ENCODE data around the gene CRTC2.

The CRTC2 gene

GRCh38 chr1:153973525-153973924 lies 15.1 kb upstream of the CRTC2 start:
- no peak for DNase-seq (ENCODE audit: low read depth in 4 of 4, low spot score in 1 of 4)

- no peak for DNase-seq (ENCODE audit: low read depth in 4 of 4, low spot score in 1 of 4)
Observed at GRCh38 chr1:153973071-153973470, 14.7 kb upstream of the CRTC2 start.

GRCh38 chr1:153970346-153970745 lies 11.9 kb upstream of the CRTC2 start:
- no peak for DNase-seq (ENCODE audit: low read depth in 4 of 4, low spot score in 1 of 4)

- no peak for DNase-seq (ENCODE audit: low read depth in 4 of 4, low spot score in 1 of 4)
Observed at GRCh38 chr1:153968972-153969371, 10.6 kb upstream of the CRTC2 start.

DNA sequence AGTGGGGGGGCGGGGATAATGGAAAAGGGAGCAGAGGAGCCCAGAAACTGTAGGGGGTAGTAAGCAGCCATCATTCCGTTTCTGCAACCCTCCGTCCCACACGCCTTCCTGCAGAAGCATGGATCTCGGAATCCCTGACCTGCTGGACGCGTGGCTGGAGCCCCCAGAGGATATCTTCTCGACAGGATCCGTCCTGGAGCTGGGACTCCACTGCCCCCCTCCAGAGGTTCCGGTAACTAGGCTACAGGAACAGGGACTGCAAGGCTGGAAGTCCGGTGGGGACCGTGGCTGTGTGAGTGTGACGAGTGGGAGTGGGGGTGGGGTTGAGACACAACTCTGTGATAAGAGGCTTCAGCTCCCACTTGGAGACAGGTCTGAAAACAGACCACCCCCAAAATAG lies 10.0 kb upstream of the CRTC2 start:
- DNase-seq (ENCODE audit: low read depth in 4 of 4, low spot score in 1 of 4), result no peak

DNA sequence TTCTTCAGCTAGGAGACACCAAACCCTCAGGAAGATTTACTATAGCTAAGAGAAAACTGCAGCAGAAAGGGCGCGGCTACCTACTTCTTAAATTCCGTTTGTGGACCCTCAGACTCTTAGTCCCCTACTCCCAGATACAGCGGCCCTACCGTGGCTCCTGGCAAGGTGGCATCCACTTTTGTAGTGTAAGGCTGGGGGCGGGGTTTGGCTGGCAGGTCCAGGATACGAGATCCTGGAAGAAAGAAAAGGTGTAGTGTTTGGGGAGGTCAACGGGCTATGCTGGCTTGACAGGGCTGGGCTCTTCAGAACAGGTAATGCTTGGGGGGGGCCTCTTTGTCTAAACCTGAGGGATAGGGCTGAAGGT lies 9.6 kb upstream of the CRTC2 start:
- DNase-seq (ENCODE audit: low read depth in 4 of 4, low spot score in 1 of 4), result no peak

DNA sequence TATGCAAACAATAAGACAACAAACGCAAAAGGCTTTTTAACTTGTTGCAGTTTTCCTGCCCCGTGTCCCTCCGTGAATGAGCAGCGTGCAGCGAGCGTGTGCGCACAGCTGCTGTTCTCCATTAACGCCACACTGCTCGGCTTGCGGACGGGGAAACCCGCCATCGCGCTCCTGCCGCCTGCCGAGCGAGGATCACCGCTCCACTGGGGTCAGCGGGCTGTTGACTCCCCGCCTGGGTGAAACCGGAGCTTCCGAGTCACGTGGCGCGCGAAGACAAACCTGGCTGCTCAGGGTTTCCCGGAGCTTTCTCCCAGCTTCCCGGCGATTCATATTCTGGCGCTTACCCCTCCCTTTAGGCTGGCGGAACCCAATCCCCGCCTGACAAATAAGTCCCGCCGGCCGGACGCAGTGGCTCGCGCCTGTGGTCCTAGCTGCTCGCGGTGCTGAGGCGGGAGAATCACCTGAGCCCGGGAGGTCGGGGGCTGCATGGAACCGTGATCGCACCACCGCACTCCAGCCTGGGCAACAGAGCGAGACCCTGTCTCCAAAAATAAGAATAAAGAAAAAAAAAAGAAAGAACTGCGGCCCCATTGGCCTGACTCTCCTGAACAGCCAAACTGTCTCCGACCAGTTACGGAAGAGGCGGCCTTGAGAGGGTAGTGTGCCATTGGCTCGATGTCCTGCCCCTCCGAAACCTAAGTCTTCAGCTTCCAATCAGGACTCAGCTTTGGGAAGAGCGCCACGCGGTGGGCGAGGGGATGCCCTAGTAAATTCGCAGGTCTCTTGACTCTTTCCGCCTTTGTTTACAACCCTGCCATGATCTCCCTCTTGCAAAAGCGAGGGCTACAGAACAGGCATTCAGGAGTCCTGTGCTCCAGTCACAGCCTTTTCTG lies 8.9 kb upstream of the CRTC2 start, which contains the start of gene CREB3L4:
TSS of gene CREB3L4 (plus strand) at position 796 of the 893 bp plus-strand sequence. CDS start 624 bp downstream, outside the sequence.
- DNase-seq (ENCODE audit: low read depth in 4 of 4, low spot score in 1 of 4), result peak in 2 of 4 experiments; percentile 62 to 77

GRCh38 chr1:153963850-153964331 lies 5.5 kb upstream of the CRTC2 start:
- no peak for DNase-seq (ENCODE audit: low read depth in 4 of 4, low spot score in 1 of 4)

GRCh38 chr1:153963030-153963849 lies 4.8 kb upstream of the CRTC2 start, which contains the start of gene SLC39A1:
SLC39A1 (minus strand) TSS chr1:153963537; CDS start chr1:153962715, 822 bp downstream.
- peak; percentile 90 to 97 (median 94) for DNase-seq (ENCODE audit: low read depth in 4 of 4, low spot score in 1 of 4)

GRCh38 chr1:153962088-153963029 lies 3.9 kb upstream of the CRTC2 start:
- DNase-seq (ENCODE audit: low read depth in 4 of 4, low spot score in 1 of 4), result no peak

DNA sequence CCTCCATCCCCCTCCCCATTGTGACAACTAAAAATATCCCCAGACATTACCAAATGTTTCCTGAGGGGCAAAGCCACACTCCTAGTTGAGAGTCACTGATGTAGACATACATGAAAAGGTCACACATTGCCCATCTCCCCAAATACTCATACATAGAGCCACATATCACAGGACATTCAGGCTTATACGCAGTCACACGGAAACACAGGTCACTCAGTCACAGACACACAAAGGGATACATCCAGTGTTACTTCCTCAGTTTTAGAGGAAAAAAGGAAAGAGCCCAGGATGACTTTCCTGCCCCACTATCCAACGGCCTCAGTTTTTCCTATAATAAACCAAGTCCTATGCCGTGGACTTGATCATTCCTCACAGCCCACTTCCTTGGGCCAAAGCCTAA lies 3.0 kb upstream of the CRTC2 start:
- no peak for DNase-seq (ENCODE audit: low read depth in 4 of 4, low spot score in 1 of 4)

DNA sequence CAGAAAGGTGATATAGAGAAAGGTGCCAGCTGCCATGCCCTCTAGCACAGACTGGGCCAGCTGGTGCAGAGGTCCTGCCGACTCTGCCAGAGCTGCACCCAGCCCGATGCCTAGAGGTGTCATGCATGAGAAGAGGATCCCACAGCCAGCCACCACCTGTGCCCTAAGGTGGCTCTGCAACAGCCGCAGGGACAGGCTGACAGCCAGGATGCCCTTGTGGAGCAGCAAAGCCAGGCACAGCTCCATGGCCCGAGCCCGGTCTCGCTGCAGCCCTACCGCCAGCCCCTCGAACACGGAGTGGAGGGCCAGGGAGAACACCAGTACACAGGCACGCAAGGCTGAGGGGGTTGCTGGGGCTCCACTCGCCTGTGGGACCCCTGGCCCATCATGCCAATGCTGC lies 1.8 kb upstream of the CRTC2 start:
- DNase-seq (ENCODE audit: low read depth in 4 of 4, low spot score in 1 of 4), result no peak

GRCh38 chr1:153959454-153959853 lies 1.0 kb upstream of the CRTC2 start:
- DNase-seq (ENCODE audit: low read depth in 4 of 4, low spot score in 1 of 4), result no peak

DNA sequence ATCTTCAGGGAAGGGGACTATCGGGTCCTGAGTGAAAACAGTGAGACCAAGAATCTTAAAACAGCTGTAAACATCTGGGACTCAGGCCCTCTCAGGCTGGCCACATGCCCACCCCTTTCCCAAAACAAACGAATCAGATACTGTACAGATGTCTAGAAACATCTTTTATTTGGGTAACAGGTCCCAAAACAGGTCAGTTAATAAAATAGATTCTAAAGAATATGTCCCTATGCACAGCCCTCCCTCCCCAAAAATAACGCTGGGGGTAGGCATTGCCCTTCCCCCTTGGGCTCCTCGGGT lies 499 bp upstream of the CRTC2 start:
- no peak for DNase-seq (ENCODE audit: low read depth in 4 of 4, low spot score in 1 of 4)

DNA sequence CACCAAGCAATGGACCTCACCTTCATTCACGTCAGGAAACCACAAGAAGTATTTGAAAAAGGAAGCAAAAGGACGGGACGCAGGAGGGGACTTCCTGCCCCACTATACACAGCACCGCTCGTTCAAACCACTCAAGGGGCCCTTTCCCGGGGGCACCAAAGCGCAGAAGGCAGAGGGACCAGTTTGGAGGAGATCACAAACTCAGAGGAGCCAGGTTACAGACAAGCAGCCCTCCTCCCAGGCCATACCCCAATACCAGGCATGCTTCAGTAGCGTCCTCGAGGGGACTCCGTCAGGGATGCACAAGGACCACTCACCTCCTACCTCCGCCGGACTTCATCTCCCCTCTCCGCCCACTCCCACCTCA lies 685 bp downstream of the CRTC2 start:
- DNase-seq (ENCODE audit: low read depth in 4 of 4, low spot score in 1 of 4), result no peak

DNA sequence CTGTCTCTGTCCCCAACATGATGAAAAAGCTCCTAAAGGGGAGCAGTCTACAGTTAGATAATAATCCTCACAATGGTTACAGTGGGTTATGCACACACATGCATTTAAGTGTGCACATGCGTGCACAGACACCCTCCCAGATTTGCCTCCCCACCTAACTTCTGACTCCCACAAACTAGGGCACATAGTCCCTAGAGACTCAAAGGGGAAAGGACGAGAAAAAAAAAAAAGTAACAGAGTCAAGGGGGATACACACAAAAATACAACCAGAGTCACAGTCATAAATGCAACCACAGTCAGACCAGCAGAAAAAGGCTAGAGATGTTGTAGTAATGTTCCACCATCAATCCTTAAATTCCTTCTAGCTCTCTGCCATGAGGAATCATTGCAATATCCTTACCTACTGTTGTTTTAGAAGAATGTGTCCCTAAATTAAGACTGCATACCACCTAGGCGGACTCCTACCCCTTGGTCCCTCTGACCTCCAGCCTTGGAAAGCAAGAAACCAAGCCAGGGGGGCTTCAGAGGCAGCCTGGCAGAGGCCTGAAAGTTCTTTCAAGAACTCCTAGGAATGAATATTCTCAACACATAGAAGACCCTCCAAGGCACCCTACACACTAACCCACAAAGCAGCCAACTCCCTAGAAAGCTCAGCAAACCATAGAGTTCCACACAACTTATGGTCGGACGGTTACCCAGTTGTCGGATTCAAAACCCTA lies 1.3 kb downstream of the CRTC2 start:
- DNase-seq (ENCODE audit: low read depth in 4 of 4, low spot score in 1 of 4), result no peak

DNA sequence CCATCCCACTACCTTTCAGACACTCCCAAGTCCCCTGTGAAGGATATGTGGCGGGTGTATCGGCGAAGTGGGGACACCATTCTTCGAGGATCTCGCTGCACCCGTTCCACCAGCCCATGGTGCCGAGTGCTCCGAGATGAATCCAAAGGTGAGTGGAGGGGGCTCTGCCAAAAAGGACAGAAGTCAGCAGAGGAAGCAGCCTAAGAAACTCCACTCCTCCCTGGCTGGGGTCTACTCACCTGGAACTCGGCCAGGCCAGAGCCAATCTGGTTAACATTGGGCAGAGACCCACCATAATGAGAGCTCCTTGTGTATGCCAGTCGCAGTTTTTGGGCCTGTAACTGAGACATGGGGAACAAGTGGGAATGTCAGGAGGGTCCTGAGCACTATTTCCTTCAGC lies 3.6 kb downstream of the CRTC2 start:
- no peak for DNase-seq (ENCODE audit: low read depth in 4 of 4, low spot score in 1 of 4)

DNA sequence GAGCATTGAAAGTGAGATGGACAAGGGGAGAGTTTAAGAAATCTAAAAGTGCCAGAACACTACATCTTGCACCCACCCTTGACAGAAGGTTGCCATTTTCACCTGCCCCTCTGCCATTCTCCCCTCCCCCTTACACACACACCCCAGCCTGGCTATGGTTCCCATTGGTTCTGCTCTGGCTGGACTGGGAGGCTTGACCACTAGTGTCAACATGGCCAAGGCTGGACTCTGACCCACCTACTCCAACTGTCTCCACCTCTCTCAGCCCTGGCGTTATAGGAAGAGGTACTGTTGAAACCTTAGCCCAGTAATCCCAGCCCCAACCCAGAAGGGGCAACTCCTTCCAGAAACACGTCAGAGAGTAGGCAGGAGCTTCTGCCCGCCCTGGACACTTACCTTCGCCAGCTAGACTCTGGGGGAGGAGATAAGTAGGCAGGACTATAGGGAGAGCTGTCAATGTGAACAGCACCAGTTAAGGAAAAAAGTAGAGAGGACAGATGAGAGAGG lies 4.5 kb downstream of the CRTC2 start:
- no peak for DNase-seq (ENCODE audit: low read depth in 4 of 4, low spot score in 1 of 4)

DNA sequence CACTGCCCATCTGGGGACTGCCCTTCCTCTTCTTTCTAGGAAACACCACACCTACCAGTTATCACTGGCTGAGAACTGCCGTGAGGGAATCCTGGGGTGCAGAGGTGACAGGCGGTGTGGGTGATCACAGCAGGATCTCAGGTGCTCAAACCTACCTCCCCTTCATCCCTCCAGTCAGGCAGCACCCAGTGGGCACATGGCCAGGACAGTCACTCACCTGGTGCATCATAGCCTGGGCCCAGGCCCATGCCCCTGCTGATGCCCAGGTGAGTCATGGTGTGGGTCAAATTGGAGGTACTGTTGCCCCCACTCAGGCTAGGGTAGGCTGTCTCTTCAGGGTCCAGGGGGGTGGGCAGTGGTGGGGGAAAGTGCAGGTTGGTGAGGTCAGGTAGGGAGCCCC lies 6.6 kb downstream of the CRTC2 start:
- no peak for DNase-seq (ENCODE audit: low read depth in 4 of 4, low spot score in 1 of 4)

DNA sequence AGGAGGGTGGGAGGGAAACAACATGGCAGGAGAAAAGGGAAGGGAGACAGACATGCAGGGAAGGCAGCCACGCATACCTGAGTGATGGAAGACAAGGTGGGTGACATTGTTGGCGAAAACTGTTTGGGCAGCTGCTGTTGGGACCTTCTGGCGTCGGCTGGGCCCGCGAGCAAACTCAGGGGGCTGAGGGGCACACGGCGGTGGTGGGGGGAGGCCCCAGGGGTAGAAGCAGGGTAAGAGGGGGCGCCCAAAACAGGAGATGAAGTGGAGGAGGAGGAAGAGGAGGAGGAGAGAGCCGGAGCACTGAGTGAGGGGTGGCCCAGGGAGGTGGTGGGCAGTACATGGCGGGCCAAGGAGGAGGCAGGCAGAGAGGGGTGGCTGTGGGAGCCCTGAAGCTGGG lies 7.2 kb downstream of the CRTC2 start:
- no peak for DNase-seq (ENCODE audit: low read depth in 4 of 4, low spot score in 1 of 4)

All from stimulated activated CD4-positive, alpha-beta T cell treated with anti-CD3 and anti-CD28 coated beads, Interleukin-1b, Interleukin-23, amount 100 ng/mL, for 24 hours (primary cell).